Stimulated activated naive CD8-positive, alpha-beta T cell treated with anti-CD3 and anti-CD28 coated beads, Interleukin-15, amount 100 ng/mL, for 72 hours (primary cell): ENCODE data around the gene SELENOI.

ENCODE experiments used
- ATAC-seq: fragments of 150-1000 bp; cut with Tn5 transposase; 2 replicates; pipeline ENCODE4 v1.10.0; 2021; ENCODE audit warnings: mild to moderate bottlenecking, moderate library complexity
- DNase-seq, 2 donors: peaks; one replicate each; pipeline ENCODE4 v3.0.0; 2021 to 2022
- H3K27ac Mint-ChIP-seq, 2 donors: one replicate each; pipeline ENCODE4 v1.8.0; 2022; ENCODE audit warnings: mild to moderate bottlenecking in 2 of 2, mixed read lengths in 2 of 2, moderate library complexity in 2 of 2
- H3K27me3 Mint-ChIP-seq: one replicate; pipeline ENCODE4 v1.8.0; 2022; ENCODE audit warnings: mixed read lengths
- H3K4me1 Mint-ChIP-seq: one replicate; pipeline ENCODE4 v1.8.0; 2022; ENCODE audit warnings: mild to moderate bottlenecking, mixed read lengths
- H3K4me3 Mint-ChIP-seq, 2 donors: one replicate each; pipeline ENCODE4 v1.8.0; 2022; ENCODE audit warnings: mild to moderate bottlenecking in 2 of 2, mixed read lengths in 2 of 2, moderate library complexity in 1 of 2
- H3K9me3 Mint-ChIP-seq, 2 donors: one replicate each; pipeline ENCODE4 v1.8.0; 2022; ENCODE audit warnings: mixed read lengths in 2 of 2

Gene SELENOI

DNA sequence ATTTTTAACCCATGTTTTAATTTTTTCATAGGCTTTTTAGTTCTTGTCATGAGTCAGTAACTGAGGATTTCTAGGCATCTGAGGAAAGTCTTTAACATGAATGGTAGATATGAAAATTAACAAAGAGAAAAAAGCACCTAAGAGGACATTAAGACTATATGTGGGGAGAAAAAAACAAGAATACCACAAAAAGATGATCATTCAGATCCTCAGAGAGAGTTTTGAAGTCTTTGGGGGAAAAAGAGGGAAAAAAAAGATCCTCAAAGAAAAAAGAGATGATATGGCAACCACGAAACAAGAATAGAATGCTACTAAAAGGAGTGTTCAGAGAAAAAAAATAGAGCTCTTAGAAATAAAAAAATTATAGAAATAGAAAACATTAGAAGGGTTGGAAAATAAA, 63.8 kb downstream of the SELENOI start:
- H3K4me3 Mint-ChIP-seq: no peak overlapping the region
- peak overlapping the region in 1 of 2 donors; percentile 65 for H3K27ac Mint-ChIP-seq
- no peak for DNase-seq
- H3K4me1 Mint-ChIP-seq: peaks cover 8% of the 10 kb centered on the region
- no peak for ATAC-seq
- peaks cover 0 to 4% of the 10 kb centered on the region in 2 donors for H3K9me3 Mint-ChIP-seq
- H3K27me3 Mint-ChIP-seq: peaks cover 15% of the 10 kb centered on the region

DNA sequence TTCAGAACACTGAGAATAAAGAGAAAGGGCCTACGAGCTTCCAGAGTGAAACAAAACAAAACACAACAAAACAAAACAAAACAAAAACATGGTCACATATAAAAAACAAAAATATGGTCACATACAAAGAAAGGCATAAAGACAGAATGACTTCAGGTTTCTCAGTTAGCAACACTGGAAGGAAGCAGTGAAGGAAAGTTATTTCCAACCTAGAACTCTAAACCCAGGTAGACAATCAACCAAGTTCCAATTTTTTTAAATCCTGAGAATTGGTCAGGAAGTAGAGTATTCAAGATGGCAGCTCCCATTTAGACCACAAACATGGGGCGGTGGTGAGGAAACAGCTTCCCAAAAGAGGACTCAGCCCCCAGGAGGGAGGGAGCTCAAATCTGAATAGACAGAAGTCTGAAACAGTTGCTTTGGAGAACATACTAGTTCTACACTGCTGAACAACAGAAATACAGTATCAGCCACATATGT, 64.9 kb downstream of the SELENOI start:
- DNase-seq (no peak), ATAC-seq (no peak)
- Mint-ChIP-seq H3K4me3 (no peak overlapping the region), H3K4me1 (peaks cover 8% of the 10 kb centered on the region), H3K9me3 (peaks cover 0 to 4% of the 10 kb centered on the region in 2 donors), H3K27me3 (peaks cover 15% of the 10 kb centered on the region), H3K27ac (no peak overlapping the region)

- DNase-seq: no peak
- no peak for ATAC-seq
- H3K27ac Mint-ChIP-seq: no peak overlapping the region
- peaks cover 15% of the 10 kb centered on the region for H3K27me3 Mint-ChIP-seq
- H3K4me1 Mint-ChIP-seq: peaks cover 8% of the 10 kb centered on the region
- peaks cover 0 to 4% of the 10 kb centered on the region in 2 donors for H3K9me3 Mint-ChIP-seq
- peak overlapping the region in 1 of 2 donors; percentile 74 for H3K4me3 Mint-ChIP-seq
These were observed 65.5 kb downstream of the SELENOI start for GRCh38 chr2:26411419-26411818.

DNA sequence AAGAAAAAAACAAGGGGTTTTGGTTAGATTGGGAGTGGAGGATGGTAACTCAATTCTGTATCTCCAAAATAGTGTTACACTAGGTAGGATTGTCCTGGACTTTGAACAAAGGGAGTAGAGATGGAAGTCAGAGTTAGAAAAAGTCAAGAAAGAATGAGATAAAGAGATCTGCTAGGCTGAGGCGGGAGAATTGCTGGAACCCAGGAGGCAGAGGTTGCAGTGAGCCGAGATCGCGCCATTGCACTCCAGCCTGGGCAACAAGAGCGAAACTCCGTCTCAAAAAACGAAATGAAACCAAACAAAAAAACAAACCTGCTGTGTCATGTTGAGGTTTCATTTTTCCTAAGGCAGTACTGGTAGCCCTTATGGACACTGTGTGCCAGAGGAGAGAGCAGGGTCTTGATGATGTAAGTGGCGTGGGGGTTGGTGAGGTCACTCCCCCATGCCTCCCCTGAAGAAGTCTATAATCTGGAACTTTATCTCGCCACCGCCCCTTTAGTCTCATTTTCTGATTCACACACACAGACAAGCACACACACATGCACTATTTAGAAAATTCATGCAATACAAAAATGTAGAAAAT, 66.2 kb downstream of the SELENOI start:
- H3K27me3 Mint-ChIP-seq: peaks cover 15% of the 10 kb centered on the region

GRCh38 chr2:26414311-26414710, 68.4 kb downstream of the SELENOI start:
- peaks cover 8% of the 10 kb centered on the region for H3K4me1 Mint-ChIP-seq
- peaks cover 0 to 4% of the 10 kb centered on the region in 2 donors for H3K9me3 Mint-ChIP-seq
- no peak overlapping the region for H3K27ac Mint-ChIP-seq
- H3K4me3 Mint-ChIP-seq: no peak overlapping the region
- no peak for ATAC-seq
- H3K27me3 Mint-ChIP-seq: peaks cover 6% of the 10 kb centered on the region
- no peak for DNase-seq

More for the DNA sequence above, 66.2 kb downstream of the SELENOI start:
- Mint-ChIP-seq H3K4me1 (peaks cover 8% of the 10 kb centered on the region), H3K9me3 (peaks cover 0 to 4% of the 10 kb centered on the region in 2 donors), H3K27ac (peak overlapping the region in 1 of 2 donors; percentile 23), H3K4me3 (peak overlapping the region; percentile 1 to 74)
- DNase-seq: no peak
- ATAC-seq: peak; percentile 81

DNA sequence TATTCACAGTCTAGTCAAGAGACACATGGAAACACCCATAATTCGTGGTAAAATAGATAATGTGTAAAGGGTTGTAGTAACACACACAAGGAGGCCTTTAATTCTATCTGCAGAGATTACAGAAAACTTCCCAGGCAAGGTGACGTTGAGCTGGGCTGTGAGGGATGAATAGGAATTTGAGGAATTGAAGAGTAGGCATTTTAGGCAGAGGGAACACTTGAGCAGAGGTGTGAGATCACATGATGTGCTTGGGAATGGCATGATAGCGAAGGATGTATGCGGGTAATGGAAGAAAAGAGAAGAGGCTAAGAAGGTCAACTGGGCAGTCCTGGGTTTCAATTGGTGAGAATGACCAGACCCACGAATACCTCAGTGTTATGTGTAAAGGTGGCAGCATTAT, 76.0 kb downstream of the SELENOI start:
- Mint-ChIP-seq H3K9me3 (no peaks in the 10 kb centered on the region), H3K4me1 (no peaks in the 10 kb centered on the region), H3K27me3 (no peaks in the 10 kb centered on the region), H3K27ac (no peak overlapping the region), H3K4me3 (no peak overlapping the region)
- ATAC-seq (no peak), DNase-seq (no peak)

DNA sequence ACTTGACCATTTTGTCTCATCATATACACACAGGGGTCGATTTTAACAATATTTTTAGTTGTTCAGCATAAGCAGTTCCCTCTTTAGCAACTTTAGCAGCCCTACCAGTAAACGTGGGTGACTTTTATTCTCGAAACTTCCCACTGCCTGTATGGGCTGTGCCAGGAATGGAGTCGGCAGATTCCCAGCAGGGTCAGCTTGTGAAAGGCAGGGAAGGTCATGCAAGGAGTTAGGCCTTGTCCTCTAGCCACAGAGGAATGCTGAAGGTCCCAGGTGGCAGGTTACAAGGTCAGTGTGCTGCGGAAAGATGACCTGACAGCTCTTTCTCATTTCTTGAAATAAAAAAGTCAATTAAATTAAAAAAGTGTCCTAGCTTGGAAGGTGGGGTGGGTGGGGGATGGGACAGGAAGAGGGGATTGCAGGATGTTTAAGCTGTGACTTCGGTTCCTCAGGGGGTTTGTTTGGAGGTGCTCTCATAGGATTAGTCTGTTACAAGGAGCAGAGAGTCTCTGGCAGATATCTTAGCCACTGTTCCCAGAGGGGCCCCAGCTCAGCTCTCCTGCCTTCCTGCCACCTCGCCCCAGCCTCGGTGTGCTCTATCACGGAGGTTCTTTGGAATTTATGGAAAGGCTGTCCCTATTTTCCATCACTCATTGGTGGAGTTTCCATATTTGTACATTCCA, 77.1 kb downstream of the SELENOI start:
- H3K4me3 Mint-ChIP-seq: no peak overlapping the region
- no peaks in the 10 kb centered on the region for H3K4me1 Mint-ChIP-seq
- ATAC-seq (no peak), DNase-seq (no peak)
- H3K27me3 Mint-ChIP-seq: peaks cover 6% of the 10 kb centered on the region
- no peak overlapping the region for H3K27ac Mint-ChIP-seq
- H3K9me3 Mint-ChIP-seq: no peaks in the 10 kb centered on the region

GRCh38 chr2:26423750-26424149, 77.8 kb downstream of the SELENOI start:
- DNase-seq (no peak), ATAC-seq (no peak)
- Mint-ChIP-seq H3K27ac (no peak overlapping the region), H3K4me3 (no peak overlapping the region), H3K9me3 (no peaks in the 10 kb centered on the region), H3K27me3 (peaks cover 6% of the 10 kb centered on the region), H3K4me1 (no peaks in the 10 kb centered on the region)

DNA sequence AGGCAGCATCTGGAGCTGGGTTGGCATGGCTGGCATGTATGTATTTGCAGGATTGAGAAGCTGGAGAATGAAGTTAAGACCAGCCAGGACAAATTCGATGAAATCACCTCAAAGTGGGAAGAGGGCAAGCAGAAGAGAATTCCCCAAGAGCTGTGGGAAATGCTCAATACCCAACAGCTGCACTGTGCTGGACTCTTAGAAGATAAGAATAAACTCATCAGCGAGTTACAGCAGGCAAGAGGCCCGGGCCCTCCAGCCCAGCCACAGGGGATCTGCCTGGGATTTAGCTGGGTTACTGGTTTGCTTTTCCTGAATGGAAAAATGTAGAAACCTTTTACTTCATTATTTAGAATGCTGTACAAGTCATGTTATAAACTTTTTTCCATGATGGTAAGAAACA, 78.3 kb downstream of the SELENOI start:
- ATAC-seq (no peak), DNase-seq (no peak)
- no peak overlapping the region for H3K4me3 Mint-ChIP-seq
- H3K27me3 Mint-ChIP-seq: peaks cover 6% of the 10 kb centered on the region
- H3K9me3 Mint-ChIP-seq: no peaks in the 10 kb centered on the region
- H3K27ac Mint-ChIP-seq: no peak overlapping the region
- no peaks in the 10 kb centered on the region for H3K4me1 Mint-ChIP-seq

DNA sequence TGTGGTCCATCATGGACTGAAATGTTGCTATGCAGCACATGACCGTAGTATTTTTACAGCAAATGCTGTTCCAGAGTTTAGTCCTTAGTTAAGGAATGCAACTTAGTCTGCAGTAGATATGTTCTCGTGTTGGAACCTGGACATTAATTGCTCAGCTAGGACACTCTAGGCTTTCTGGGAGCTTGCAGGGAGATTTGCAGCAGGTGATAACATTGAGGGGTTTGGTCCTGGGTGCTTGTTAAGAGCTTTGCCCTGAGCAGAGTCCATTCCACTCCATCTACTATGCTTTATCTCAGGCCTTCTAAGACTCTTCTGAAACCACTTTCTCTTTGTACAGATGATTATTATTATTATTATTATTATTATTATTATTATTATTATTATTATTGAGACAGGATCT, 82.9 kb downstream of the SELENOI start:
- Mint-ChIP-seq H3K27me3 (peaks cover 6% of the 10 kb centered on the region), H3K4me1 (no peaks in the 10 kb centered on the region), H3K27ac (no peak overlapping the region), H3K4me3 (no peak overlapping the region), H3K9me3 (no peaks in the 10 kb centered on the region)
- ATAC-seq: no peak
- DNase-seq: no peak

GRCh38 chr2:26429779-26430578, 84.0 kb downstream of the SELENOI start:
- Mint-ChIP-seq H3K27ac (no peak overlapping the region), H3K27me3 (peaks cover 6% of the 10 kb centered on the region), H3K4me1 (no peaks in the 10 kb centered on the region), H3K9me3 (no peaks in the 10 kb centered on the region), H3K4me3 (no peak overlapping the region)
- no peak for ATAC-seq
- DNase-seq: no peak

GRCh38 chr2:26430826-26431225, 84.9 kb downstream of the SELENOI start:
- DNase-seq: no peak
- ATAC-seq: no peak
- Mint-ChIP-seq H3K27ac (no peak overlapping the region), H3K27me3 (peaks cover 6% of the 10 kb centered on the region), H3K4me1 (no peaks in the 10 kb centered on the region), H3K9me3 (no peaks in the 10 kb centered on the region), H3K4me3 (no peak overlapping the region)

DNA sequence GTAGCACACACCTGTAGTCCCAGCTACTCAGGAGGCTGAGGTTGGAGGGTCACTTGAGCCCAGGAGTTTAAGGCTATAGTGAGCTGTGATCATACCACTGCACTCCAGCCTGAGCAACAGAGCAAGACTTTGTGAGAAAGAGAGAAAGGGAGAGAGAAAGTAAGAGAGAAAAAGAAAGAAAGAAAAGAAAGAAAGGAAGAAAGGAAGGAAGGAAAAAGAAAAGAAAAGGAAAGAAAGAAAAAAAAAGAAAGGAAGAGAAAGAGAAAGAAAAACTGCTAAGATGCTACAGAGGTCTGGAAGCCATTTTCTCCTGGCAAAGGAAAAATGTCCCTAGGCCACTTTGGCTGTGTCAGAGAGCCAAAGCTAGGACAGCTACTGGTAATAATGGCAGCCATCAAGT, 86.4 kb downstream of the SELENOI start:
- H3K27ac Mint-ChIP-seq: no peak overlapping the region
- H3K9me3 Mint-ChIP-seq: no peaks in the 10 kb centered on the region
- ATAC-seq (no peak), DNase-seq (no peak)
- no peaks in the 10 kb centered on the region for H3K4me1 Mint-ChIP-seq
- H3K27me3 Mint-ChIP-seq: peaks cover 6% of the 10 kb centered on the region
- H3K4me3 Mint-ChIP-seq: no peak overlapping the region

DNA sequence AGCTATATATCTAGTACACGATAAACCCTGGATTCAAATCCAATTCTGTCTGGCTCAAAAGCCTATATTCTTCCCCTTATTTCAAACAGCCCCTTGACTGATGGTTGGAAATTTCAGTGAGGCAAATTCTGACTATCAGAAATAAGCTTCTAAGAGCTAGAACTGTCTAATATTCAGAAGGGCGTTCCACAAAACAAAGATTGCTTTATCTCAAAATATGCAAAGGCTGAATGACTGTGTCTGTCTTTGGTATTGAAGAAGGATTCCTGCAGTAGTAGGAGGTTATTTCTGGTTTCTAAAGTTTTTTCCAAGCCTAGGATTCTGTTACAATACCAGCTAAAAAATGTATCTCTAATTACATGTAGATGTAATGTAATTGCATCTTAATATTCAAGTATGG, 86.9 kb downstream of the SELENOI start:
- Mint-ChIP-seq H3K27me3 (peaks cover 2% of the 10 kb centered on the region), H3K4me1 (no peaks in the 10 kb centered on the region), H3K4me3 (no peak overlapping the region), H3K27ac (no peak overlapping the region), H3K9me3 (no peaks in the 10 kb centered on the region)
- DNase-seq (no peak), ATAC-seq (no peak)

DNA sequence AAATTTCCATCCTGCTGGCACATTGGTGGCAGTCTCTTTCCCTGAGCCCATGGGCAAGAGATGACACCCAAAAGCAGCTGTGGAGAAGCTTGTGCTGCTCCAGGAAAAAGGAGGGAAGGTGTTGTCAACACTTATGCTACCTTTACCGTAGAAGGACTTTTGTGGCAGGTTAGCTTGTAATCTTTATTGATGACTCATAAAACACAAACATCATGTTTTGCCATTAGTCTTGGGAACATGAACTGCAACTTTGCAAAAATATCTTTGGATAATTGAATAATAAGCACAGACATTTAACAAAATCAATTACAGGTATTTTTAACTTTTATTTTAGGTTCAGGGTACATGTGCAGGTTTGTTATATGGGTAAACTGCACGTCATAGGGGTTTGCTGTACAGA, 89.2 kb downstream of the SELENOI start:
- Mint-ChIP-seq H3K27ac (no peak overlapping the region), H3K27me3 (peaks cover 10% of the 10 kb centered on the region), H3K4me3 (no peak overlapping the region), H3K4me1 (no peaks in the 10 kb centered on the region), H3K9me3 (no peaks in the 10 kb centered on the region)
- no peak for DNase-seq
- no peak for ATAC-seq

DNA sequence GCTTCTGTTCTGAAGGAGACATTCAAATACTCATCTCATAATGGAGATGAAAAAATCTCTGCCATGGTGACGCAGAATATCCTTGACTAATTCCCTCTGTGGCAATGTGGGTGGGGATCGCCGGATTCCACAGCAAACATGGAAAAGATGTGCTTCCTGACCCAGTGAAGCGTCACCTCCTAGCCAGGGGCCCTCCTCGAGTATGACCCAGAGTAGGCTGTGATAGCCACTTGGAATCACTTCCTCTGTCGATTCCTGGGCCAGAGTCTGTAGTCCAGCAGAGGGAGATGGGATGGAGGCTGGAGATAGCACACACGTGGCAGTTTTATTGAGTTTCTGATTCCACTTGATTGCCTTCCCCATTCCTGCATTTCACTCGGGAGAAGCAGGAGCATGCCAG, 92.6 kb downstream of the SELENOI start:
- Mint-ChIP-seq H3K4me3 (no peak overlapping the region), H3K27me3 (peaks cover 10% of the 10 kb centered on the region), H3K9me3 (no peaks in the 10 kb centered on the region), H3K27ac (no peak overlapping the region), H3K4me1 (no peaks in the 10 kb centered on the region)
- no peak for DNase-seq
- ATAC-seq: no peak
